Measurements from ENCODE around the gene EML3.
A peak's percentile ranks its signal among the peaks of the same experiment; 100 is the strongest.
"Not testable (repeated sequence)": the region's sequence is repeated elsewhere in the genome, so short reads cannot be mapped to it uniquely, and the experiment has no call there.

The EML3 gene

DNA sequence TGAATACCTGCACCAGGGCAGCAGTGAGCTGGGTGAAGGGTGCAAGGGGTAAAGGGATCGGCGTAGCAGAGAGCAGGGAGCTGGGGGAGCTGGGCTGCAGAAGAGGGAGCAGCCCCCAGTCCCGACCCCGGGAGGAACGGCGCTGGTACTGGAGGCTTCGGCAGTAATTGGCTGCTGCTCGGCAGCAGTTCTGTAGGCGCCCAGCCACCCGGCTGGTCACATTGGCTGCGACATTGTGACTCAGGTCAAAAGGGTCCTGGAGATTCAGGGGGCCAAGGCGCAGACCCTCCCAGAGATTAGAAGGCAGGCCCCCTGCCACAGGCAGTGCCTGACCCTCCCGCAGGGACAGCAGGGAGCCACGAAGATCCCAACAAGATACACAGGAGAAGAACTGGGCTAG lies 36.7 kb downstream of the EML3 start:
- peak overlapping the region in 3 of 7 experiments; percentile 2 to 73 (median 60) for H3K4me3 ChIP-seq

DNA sequence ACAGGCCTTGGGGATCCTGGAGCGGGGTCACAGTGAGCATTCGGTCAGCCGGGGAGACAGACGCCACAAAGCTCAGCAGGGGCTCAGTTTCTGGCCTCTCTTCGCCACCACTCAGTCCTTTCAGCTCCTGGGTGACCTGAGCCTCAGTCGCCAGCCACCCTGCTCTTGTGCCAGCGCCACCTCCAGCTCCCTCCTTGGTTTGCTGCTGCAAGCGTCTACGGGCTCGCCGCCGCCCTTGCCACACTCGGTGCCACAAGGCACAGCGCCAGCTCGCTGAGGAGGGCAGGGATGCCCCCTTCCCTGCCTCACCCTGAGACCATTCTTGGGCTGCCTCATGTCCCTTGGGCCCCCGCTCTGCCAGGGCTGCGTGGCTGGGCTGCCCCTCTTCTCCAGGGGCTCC lies 37.4 kb downstream of the EML3 start:
- Histone ChIP-seq H3K4me3 (peak overlapping the region; percentile 60 to 84 (median 71)), H3K27ac (peak overlapping the region in 19 of 21 experiments; percentile 70 to 95 (median 90))

More for the DNA sequence above, 36.7 kb downstream of the EML3 start:
- peak overlapping the region in 16 of 21 experiments; percentile 26 to 95 (median 89) for H3K27ac ChIP-seq

DNA sequence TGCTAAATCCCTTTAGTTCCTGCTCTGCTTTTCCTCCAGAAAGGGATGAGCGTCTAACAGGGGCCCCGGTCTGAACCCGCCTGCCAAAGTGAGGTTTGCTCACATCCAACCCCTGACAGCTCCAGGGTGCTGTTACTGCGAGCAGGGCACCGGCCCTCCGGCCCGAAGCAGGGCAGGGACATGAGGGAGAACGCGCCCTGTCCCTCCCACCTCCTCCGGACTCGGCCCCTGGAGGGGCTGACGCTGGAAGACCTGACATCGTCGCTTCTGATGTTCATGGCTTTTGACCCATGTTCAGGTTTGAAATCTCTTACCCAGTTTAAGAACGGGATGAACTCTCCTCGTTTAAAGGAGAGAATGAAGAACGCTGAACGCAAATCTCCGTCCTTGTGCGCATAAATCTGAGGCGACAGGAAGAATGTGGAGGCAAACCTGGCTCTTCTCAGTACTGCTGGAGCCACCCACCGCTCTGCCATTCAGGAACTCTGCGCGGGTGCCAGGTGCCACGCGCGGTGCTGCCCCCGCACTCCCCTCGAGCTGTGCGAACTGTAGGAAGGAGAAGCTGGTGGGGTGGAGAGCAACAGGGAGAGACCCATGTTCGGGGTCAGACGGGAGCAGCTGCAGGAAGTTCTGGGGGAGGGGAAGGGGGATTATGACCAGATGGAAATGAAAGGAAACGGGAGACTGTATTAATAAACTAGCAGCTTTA lies 38.1 kb downstream of the EML3 start:
- Histone ChIP-seq H3K4me3 (peak overlapping the region; percentile 60 to 84 (median 71)), H3K27ac (peak overlapping the region; percentile 58 to 95 (median 90))

DNA sequence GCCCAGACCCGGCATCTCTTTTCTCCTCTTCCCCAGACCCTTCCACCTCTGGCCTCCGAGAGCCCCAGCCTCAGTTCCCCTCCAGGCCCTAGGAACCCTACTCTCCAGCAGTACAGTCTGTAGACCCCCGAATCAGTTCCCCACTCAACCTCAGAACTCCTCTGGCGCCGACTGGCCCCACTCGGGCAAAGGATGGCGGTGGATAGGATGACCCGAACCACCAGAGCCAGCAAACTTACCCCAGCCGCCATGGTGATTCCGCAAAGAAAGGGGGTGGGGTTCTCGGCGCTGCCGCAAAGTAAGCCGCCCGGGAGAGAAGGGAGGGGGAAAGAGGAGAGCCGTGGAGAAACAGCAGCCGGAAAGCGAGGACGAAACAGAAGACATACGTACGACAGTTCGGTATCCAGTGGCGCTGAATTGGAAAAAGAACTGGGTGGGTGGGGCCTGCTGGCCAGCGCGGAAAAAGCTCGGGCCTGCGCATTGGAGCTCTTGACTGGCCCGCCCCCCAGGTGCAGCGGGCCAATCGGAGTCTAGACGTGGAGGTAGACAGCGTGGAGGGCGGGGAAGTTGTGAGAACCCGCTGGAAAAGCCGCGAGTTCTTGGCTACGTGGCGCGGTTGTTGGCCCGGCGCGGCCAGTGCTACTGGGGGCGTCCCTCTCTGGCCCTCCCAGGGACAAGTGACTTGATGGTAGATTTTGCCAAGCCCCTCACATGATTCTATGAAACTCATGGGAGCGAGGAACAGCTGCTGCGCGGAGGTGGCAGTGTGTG lies 38.8 kb downstream of the EML3 start, which contains the start of gene EEF1G:
EEF1G (minus strand) TSS at position 300 of the 771 bp plus-strand sequence; CDS start at position 251, 49 bp downstream.
- H3K27ac ChIP-seq: peak within 1 kb of the TSS; percentile 78 to 95 (median 90)
- peak within 1 kb of the TSS; percentile 60 to 84 (median 71) for H3K4me3 ChIP-seq

DNA sequence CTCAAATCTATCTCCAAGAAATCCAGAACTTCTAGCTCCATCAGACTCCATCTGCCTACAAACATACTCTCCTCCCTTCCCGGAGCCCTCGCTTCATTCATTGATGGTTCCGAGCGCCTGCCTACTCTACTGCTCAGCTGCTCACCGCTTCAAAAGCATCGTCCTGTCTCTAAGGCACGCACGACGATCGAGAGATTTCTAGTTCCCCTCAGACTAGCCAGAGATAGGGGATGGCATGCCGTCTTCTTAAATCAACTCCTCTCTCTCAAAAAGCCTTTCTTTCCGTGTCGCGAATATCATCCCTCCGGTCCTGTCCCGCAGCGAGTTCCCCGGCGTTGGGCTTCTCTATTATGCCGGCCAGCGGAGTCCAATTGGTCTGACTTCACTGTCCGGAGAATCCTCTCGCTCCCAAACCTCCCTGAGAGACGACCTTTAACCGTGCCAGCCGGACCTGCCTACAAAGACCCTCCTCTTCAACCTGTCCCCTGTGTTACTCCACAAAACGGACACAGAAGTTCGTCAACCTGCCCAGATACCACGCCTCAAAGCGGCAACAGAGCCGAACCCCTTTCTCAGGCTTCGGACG lies 39.5 kb downstream of the EML3 start:
- Histone ChIP-seq H3K4me3 (peak overlapping the region; percentile 60 to 84 (median 71)), H3K27ac (peak overlapping the region; percentile 65 to 95 (median 89))

DNA sequence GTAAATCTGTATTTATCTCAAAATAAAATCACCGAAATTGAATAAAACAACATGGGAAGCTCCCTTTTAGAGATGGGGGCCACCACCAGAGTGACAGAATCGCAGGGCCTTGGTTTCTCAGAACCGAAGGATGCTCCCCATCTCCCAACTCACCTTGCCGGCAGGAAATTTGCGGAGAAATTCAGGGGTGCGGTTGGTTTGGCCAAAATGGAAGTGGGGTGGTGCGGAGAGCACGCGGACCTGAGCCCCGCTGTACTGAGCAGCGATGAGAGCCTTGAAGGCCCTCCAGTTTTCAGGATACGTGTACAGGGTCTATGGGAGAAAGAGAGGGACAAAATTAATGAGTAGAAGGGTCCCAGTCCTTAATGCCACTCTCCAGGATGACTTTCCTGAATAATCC lies 40.1 kb downstream of the EML3 start:
- H3K4me3 ChIP-seq: peak overlapping the region; percentile 60 to 84 (median 71)
- peak overlapping the region in 17 of 21 experiments; percentile 46 to 95 (median 89) for H3K27ac ChIP-seq

DNA sequence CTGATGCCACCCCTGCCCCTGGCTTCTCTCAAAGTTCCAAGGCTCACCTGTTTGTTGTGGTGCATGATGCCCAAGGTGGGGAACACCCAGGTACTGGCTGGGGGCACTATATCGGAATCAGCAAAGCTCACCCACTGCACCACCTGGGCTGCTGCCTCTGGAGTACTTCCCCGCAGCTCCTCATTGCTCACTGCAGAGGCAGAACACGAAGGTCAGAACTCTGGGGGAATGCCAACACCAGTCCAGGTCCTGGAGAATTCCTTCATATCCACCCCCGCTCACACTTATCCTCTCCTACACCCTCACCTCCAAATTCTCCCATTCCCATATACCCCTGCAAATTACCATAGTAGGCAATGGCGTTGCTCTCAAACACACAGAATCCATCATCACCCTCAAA lies 41.1 kb downstream of the EML3 start:
- not testable (repeated sequence) for H3K4me3 ChIP-seq
- peak overlapping the region in 3 of 21 experiments; percentile 86 to 89 (median 88) for H3K27ac ChIP-seq

DNA sequence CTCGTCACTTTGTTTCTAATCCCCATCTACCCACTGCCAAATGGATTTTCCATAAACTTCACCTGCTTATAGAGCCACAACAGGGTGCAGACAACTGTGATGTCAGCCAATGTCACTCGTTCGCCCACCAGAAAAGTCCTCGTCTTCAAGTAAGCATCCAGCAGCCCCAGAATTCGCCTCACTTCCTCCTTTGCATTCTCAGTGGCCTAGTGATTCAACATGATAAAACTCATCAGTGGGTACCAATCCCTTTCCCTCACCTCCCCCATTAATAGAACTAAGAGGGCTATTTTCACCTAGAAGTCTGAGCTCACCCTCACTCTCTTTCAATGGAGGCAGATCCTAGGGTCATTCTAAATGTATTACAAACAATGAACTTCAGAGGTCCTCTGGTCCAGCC lies 41.7 kb downstream of the EML3 start:
- H3K4me3 ChIP-seq: not testable (repeated sequence)

DNA sequence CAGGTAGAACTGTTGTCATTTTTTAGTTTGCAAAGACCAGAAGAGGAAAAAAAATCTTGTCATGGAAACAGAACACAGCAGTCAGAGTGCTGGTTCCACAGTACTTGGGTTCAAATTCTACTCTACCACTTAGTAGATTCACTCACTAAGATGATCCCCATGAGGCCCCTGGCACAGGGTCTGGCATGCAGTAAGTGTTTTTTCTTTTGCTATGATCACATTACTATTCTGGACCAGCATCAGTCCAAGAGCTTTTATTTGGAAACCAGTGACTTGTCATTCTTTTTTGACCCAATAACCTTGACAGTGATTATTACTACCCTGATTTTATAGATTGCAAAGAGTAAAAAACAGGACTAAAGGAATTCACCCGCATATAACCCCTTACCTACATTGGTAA lies 43.0 kb downstream of the EML3 start:
- no peak overlapping the region for H3K4me3 ChIP-seq
- H3K27ac ChIP-seq: no peak overlapping the region

More for the DNA sequence above, 41.7 kb downstream of the EML3 start:
- peak overlapping the region in 2 of 21 experiments; percentile 11 to 19 for H3K27ac ChIP-seq

DNA sequence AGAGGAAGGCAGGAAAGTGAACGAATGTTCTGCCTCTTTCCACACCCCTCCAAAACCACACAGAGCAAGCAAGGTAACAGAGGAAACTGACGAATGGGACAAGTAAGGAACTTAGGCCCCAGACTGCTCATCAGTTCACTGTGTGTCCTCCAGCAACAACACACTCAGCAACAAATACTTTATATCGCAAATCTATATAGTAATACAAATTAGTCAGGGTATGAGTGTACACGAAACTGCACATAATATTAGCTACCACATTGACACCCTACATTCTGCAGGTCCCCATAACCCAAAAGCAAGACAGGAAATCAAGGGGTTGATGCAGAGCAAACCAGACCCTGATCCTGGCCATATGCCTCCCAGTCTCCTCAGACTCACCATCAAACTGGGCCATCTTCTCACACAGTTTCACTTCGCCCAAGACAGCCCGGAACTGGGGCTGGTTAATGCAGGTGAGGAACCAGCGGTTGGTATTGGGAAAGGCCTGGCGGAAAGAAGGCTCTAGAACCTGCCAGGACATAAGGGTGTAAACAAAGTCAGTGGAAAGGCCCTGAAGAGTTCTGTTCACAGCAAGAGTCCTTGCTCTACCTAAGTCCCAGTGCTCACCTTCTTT lies 45.4 kb downstream of the EML3 start:
- H3K27ac ChIP-seq: peak overlapping the region in 3 of 21 experiments; percentile 16 to 25 (median 21)
- no peak overlapping the region for H3K4me3 ChIP-seq

DNA sequence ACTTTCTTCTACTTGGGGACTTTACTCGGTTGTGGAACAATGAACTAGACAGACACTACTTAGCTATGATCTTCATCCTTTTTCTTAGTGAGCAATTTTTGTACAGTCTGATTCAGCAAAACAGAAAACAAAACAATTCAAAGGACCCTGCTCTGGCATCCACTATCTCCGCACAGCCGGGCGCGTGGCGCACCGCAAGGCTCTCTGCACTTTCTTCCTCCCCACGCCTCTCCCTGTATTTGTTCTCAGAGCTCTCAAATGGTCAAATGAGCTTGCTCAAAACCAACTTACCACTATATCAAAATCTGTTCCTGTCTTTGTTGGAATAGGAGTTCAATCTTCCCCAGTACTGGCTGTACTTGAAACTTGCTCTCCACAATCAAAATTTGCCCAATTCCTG lies 46.3 kb downstream of the EML3 start:
- no peak overlapping the region for H3K4me3 ChIP-seq
- H3K27ac ChIP-seq: peak overlapping the region in 1 of 21 experiments; percentile 15

DNA sequence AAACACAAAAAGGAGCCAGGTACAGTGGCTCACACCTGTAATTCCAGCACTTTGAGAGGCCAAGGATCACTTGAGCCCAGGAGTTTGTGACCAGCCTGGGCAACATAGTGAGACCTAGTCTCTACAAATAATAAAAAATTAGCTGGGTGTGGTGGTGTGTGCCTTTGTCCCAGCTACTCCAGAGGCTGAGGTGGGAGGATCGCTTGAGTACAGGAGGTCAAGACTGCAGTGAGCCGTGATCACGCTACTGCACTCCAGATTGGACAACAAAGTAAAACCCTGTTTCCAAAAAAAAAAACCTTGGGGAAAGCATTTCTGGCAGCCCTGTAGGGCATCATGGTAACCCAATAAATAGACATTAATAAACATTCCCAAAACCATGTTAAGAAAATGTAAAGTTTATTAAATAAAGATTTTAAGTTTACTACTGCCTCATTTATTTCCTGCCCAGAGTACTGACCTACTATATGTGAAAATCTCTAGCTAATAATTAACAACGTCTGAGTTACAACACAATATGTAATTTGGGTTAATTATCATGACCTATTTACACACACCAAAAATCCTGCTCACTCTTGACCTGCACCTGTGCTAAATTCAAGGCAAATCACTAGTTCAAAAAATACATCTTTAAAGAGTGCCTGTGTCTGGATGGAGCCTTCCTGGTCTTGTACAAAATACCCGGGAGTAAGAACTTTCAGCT lies 47.3 kb downstream of the EML3 start:
- H3K27ac ChIP-seq: peak overlapping the region in 1 of 21 experiments; percentile 44
- no peak overlapping the region for H3K4me3 ChIP-seq

DNA sequence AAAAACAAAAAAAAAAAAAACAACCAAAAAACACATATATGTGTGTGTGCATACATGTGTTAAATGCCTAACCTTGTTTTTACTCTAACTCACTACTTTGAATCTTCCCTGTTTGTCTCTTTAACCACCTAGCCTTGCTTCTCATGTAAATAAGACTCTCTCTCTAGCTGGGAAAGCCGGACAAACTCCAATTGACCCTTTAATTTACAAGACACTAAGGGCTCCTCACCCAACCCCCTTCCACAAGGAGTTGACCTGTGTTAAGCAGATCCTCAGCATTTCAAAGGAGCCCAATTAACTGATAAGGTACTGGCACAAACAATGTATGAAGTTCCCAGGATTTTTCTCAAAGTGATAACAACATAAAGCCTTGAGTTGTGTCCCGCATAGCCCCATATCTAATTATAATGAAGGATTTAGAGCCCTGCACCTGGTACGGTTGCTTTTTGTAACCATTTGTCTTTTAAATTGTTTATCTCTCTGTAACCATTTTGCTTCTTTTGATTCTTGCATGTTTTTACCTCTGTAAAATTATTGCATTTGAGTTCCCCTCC lies 50.8 kb downstream of the EML3 start:
- H3K27ac ChIP-seq: peak overlapping the region in 4 of 21 experiments; percentile 76 to 94 (median 78)
- H3K4me3 ChIP-seq: not testable (repeated sequence)

DNA sequence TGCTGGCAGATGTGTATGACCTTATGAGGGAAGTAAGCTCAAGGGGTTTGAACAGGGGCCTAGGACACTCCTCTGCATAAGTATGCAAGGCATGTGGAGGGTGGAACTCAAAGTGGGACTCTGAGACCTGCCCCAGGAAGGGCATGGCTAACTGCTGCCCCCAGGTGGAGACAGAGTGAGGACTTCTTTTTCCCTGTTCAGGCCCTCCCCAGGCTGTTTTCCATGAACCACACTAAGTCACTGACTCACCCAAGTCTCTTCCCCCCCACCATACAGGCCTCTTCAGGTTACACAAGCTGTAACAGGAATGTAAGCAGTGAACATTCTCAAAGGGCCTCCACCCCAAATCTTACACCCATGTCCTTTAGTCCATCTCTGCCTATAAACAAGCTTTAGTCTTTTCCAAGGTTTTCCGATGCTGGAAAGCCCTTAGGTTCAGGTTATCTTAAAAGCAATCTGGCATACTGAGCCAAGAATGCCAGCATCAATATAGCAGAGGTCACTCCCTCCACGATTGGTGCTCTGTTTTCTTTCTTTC lies 51.9 kb downstream of the EML3 start:
- H3K4me3 ChIP-seq: no peak overlapping the region
- H3K27ac ChIP-seq: peak overlapping the region in 18 of 21 experiments; percentile 6 to 100 (median 70)

DNA sequence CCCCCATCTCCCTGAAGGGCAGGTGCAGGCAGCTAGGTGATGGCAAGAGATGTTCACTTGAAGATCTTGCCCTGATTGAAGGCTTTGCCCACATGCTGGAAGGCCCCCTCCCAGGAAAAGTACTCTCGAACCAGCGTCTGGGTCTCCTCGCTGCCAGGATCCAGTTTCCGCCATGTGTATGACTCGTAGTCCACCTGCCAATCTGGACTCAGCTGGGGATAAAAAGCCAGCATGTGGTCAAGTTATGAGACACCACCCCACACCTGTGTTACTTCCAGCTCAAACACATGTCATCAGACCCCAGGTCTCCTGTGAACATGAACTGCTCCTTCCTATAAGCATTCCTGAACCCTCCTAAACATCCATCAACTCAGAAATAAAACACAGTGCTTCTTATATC lies 52.9 kb downstream of the EML3 start:
- H3K27ac ChIP-seq: peak overlapping the region in 14 of 21 experiments; percentile 13 to 100 (median 60)
- H3K4me3 ChIP-seq: not testable (repeated sequence)

DNA sequence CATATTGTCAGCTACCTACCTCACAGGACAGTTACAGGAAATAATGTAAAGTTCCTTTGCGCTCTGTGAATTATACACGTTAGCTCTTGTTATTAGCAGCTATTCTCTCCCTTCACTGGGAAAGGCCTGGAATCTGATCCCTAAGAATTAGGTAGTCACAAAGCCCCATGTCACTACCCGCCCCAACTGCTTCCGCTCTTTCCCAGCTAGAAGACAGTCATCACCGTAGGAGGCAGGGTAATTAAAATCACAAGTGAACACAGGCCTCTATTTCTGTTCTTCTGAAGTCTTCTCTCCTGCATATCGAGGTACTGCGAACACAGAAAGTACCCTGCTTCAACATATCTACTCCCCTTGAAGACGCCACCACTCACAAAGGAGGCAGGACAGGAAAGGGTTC lies 53.4 kb downstream of the EML3 start:
- no peak overlapping the region for H3K4me3 ChIP-seq
- peak overlapping the region in 12 of 21 experiments; percentile 10 to 100 (median 60) for H3K27ac ChIP-seq

DNA sequence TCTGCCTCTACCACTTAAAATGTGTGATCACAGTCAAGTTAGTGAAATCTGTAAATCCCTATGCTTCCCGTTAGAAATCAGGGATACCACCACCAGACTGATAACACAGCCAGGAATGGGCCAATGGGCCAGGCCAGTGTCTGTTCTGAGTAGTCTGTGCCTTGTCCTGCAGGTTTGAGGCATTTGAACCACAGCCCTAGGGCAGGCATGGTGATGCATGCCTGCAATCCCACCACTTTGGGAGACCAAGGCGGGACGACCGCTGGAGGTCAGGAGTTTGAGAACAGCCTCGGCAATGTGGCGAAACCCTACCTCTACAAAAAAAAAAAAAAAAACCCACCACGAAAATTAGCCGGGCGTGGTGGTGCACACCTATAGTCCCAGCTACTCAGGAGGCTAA lies 53.9 kb downstream of the EML3 start:
- no peak overlapping the region for H3K4me3 ChIP-seq
- peak overlapping the region in 15 of 21 experiments; percentile 35 to 100 (median 93) for H3K27ac ChIP-seq

DNA sequence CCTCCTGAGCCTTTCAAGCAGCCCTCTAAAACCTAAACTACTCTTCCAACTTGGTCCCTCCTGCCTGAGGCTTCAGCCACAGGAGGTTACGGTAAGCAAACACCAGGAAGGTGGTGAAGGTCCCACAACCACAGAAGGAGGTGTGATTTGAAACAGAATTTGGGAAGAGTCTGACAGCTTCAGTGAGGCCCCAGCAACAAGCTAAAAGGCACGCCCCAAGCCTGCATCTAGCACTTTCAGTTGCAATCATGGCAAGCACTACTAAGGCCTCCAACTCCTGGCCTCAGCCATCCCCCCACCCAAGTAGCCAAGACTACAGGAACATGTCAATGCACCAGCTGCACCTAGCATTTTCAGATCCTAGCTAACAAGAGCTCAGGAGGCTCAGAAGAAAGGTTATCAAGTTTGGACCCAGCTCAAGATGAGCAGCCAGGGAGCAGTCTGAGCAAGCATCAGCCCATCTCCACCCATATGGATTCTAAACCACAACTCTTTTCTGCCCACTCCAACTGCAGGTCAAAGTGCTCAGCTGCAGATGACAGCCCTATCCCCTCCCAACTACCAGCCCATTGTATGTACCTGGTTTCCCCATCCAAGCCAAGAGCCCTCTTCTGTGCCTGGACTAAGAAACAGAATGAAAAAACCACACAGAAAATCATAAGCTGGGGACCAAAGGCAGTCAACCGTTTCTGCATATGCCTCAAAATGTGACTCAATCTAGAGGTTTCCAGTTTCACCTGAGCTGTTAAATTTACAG lies 55.5 kb downstream of the EML3 start:
- Histone ChIP-seq H3K27ac (peak overlapping the region; percentile 23 to 100 (median 93)), H3K4me3 (peak overlapping the region in 2 of 7 experiments; percentile 11 to 22)

Measured in skin epidermis (tissue), 12 donors.